Right ventricle myocardium inferior (tissue), 1 donor: ENCODE data around the gene AOX1. TPM values are rescaled to one million over a fixed set of nuclear protein-coding genes. Genes with fewer than 3 reads are reported as not detected.

Experiments used
- ATAC-seq: fragments of 200-7000 bp; cut with Tn5 transposase; one replicate; pipeline ENCODE4 v1.9.1; 2020; ENCODE audit warnings: mild to moderate bottlenecking, moderate library complexity
- DNase-seq: peaks from one replicate; pipeline ENCODE4 v3.0.0; 2021; ENCODE audit errors: missing footprints
- intact Hi-C: fragments of 100-400 bp; cut with DNase I; formaldehyde crosslinking; loops from one replicate; pipeline ENCODE4 v1.11.0; 2022
- total RNA-seq: library from RNA; stranded (reverse); fragmentation: NEBNext Ultra II Directional; extraction: Animal tissue kit (Norgen Biotek cat#: 25700); gene quantifications from one replicate; pipeline ENCODE4 v1.2.1, GENCODE V29; 2021
- donor health status: DM: no; HTN: yes; CAD: no; lungs with severe emphysema.

Gene AOX1
- total RNA-seq, 1 donor from 2014 or later = 7.5 TPM

DNA sequence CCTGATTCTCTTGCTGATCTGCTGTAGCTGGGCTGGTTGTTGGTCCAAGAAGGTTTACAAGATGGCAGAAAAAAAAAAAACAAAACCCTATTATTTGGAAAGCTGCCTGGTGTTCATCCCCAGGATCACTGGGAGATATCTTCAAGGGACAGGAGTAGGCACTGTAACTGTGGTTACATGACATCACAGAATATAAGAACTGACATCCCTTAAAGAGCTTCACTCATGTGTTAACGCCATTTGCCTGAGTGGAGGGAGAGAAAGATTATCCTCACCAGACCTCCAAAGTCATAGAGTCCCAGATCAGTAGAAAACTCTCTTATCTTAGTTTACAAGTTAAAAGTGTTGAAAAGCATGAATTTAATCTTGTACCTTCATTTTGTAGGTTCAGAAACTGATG is 130.6 kb downstream of the AOX1 start:
- ATAC-seq (no peak), DNase-seq (no peak)
- intact Hi-C loops = no loop called here

Other genes with a start within 250 kb of the AOX1 start
- 9.8 TPM for gene KCTD18, start 75.9 kb upstream of the AOX1 start, total RNA-seq
- 1.5 TPM for gene SGO2, start 59.8 kb upstream of the AOX1 start, total RNA-seq
- 80.4 TPM for gene BZW1, start 225.9 kb downstream of the AOX1 start, total RNA-seq